WERI-Rb-1 (cell line): Measurements from ENCODE around the gene CGNL1.

Source experiments
- DNase-seq: peaks from one replicate; pipeline ENCODE4 v3.0.0-alpha.2; 2020
- H3K27ac ChIP-seq: fragments of 250-450 bp; sonication (Bioruptor Pico); 2 replicates; pipeline ENCODE4 v1.5.1; 2020; ENCODE audit warnings: mild to moderate bottlenecking, moderate library complexity
- H3K27me3 ChIP-seq: fragments of 250-450 bp; sonication (Bioruptor Pico); 2 replicates; pipeline ENCODE4 v1.5.1; 2021; ENCODE audit warnings: mild to moderate bottlenecking, low read depth, moderate library complexity; ENCODE audit not compliant: insufficient read depth, severe bottlenecking
- H3K36me3 ChIP-seq: fragments of 250-450 bp; sonication (Bioruptor Pico); 2 replicates; pipeline ENCODE4 v1.5.1; 2020; ENCODE audit warnings: mild to moderate bottlenecking, moderate library complexity
- H3K4me3 ChIP-seq: 2 replicates; pipeline ENCODE4 v1.5.1; 2011; ENCODE audit warnings: low read depth, mild to moderate bottlenecking, control low read depth, low read length
- H3K9me3 ChIP-seq: fragments of 250-450 bp; sonication (Bioruptor Pico); 2 replicates; pipeline ENCODE4 v1.5.1; 2021; ENCODE audit warnings: mild to moderate bottlenecking, moderate library complexity; ENCODE audit not compliant: severe bottlenecking
- CTCF ChIP-seq: IDR thresholded peaks from 2 replicates; pipeline ENCODE4 v1.5.1; 2011; ENCODE audit warnings: low read depth, mild to moderate bottlenecking, control low read depth, inconsistent platforms, low read length

CGNL1 gene

GRCh38 chr15:57583282-57583681 is 207.0 kb downstream of the CGNL1 start:
- Histone ChIP-seq H3K36me3 (no peaks in the 10 kb centered on the region), H3K9me3 (peaks cover 7% of the 10 kb centered on the region), H3K27me3 (no peaks in the 10 kb centered on the region), H3K4me3 (no peak overlapping the region), H3K27ac (no peak overlapping the region)
- no peak for DNase-seq
- no peak for TF ChIP-seq CTCF

DNA sequence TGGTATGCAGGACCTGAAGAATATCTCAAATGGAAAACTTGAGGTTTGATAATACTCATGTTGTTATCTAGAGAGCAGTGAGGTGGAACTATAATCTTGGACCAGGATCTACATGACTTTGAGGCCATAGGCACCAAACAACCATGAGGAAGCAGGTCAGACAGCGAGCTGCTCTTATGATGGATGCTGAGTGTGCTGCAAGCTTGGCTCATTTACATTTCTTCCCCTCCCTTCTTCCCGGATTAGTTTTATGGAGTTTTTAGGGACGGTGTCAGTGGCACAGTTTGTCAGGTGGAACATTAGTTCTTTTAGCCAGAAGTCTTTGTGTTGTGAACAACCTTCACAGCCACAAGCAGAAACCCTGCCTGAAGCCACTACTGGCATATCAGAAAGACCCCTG is 207.4 kb downstream of the CGNL1 start:
- no peak overlapping the region for H3K27ac ChIP-seq
- no peaks in the 10 kb centered on the region for H3K36me3 ChIP-seq
- H3K27me3 ChIP-seq = no peaks in the 10 kb centered on the region
- no peak for DNase-seq
- no peak for TF ChIP-seq CTCF
- H3K9me3 ChIP-seq = peaks cover 7% of the 10 kb centered on the region
- no peak overlapping the region for H3K4me3 ChIP-seq

DNA sequence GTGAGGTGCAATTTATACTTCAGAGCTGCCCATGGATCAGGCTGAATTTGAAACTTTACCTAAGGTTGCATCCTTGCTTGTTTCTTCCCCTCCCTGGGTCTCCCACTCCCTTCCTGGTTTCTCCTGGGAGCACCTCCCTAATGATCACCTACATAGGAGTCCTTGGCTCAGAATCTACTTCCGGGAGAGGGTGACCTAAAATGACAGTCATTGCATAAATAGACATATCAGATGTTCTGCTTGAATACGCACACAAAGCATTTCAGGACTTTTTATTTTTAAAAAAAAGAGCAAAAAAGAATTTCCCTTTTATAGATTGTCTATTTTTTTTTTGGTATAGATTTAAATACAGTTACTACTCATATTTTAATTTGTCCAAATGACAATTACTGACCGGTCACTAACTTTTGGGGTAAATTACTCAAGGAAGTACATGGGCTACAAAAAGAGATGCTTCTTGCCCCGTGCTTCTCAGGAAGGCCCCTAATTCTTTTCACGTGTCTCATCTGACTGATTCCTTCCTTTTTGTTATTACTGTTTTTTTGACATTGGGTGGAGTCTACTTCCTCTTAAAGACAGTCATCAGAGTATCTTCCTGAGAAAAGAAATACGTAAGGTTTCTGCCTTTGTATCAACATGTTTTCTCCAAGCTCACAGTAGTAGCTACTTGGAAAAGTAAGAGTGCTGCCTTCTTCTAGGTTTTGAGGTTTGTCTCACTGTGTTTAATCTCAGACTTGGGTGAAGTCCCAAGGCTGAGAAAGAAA is 210.5 kb downstream of the CGNL1 start:
- TF ChIP-seq CTCF = no peak
- Histone ChIP-seq H3K27me3 (no peaks in the 10 kb centered on the region), H3K27ac (no peak overlapping the region), H3K9me3 (peaks cover 7% of the 10 kb centered on the region), H3K4me3 (no peak overlapping the region), H3K36me3 (no peaks in the 10 kb centered on the region)
- no peak for DNase-seq

- Histone ChIP-seq H3K27me3 (no peaks in the 10 kb centered on the region), H3K4me3 (no peak overlapping the region), H3K9me3 (no peaks in the 10 kb centered on the region), H3K27ac (no peak overlapping the region), H3K36me3 (no peaks in the 10 kb centered on the region)
- DNase-seq = no peak
- no peak for TF ChIP-seq CTCF
These were observed 213.0 kb downstream of the CGNL1 start for GRCh38 chr15:57589281-57589680.

GRCh38 chr15:57589754-57590153 is 213.4 kb downstream of the CGNL1 start:
- no peaks in the 10 kb centered on the region for H3K36me3 ChIP-seq
- H3K4me3 ChIP-seq = no peak overlapping the region
- TF ChIP-seq CTCF = no peak
- DNase-seq = no peak
- no peak overlapping the region for H3K27ac ChIP-seq
- H3K27me3 ChIP-seq = no peaks in the 10 kb centered on the region
- H3K9me3 ChIP-seq = no peaks in the 10 kb centered on the region

DNA sequence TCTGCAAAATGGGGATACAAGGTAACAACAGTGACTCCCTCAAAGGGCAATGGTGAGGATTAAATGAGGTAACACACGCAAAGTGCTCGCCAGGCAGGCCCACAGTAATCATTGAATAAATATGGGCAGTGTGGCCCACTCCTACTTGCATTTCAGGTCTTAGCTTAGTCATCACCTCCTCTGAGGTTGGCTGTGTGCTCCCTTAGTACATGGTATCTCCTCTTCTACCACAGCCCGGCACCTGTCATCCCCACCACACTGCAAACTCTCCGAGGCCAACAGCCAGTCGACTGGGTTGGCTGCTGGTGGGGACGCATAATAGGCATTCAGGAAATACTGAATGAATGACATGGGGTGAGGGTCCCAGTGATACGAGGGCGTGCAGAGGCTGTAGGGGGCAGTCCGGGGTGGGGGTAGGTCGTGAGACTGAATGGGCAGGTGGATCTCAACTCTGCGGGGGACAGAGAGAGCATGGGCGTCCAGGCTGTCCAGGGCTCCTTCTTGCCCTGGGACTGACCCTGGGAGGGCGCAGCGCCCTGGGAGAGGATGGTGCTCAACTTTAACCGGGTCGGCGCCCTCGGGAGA is 215.0 kb downstream of the CGNL1 start:
- no peak for DNase-seq
- Histone ChIP-seq H3K4me3 (peak overlapping the region; percentile 73), H3K27me3 (no peaks in the 10 kb centered on the region), H3K9me3 (no peaks in the 10 kb centered on the region), H3K36me3 (no peaks in the 10 kb centered on the region), H3K27ac (no peak overlapping the region)
- no peak for TF ChIP-seq CTCF
